NCI-H2081 treated with DMSO at 0.1 percent for 48 hours (cell line): Measurements from ENCODE around the gene PPP2R2C.

Source experiments
- DNase-seq: peaks from one replicate; lab custom pipeline; 2025; lab: John Stamatoyannopoulos, UW

The PPP2R2C gene

DNA sequence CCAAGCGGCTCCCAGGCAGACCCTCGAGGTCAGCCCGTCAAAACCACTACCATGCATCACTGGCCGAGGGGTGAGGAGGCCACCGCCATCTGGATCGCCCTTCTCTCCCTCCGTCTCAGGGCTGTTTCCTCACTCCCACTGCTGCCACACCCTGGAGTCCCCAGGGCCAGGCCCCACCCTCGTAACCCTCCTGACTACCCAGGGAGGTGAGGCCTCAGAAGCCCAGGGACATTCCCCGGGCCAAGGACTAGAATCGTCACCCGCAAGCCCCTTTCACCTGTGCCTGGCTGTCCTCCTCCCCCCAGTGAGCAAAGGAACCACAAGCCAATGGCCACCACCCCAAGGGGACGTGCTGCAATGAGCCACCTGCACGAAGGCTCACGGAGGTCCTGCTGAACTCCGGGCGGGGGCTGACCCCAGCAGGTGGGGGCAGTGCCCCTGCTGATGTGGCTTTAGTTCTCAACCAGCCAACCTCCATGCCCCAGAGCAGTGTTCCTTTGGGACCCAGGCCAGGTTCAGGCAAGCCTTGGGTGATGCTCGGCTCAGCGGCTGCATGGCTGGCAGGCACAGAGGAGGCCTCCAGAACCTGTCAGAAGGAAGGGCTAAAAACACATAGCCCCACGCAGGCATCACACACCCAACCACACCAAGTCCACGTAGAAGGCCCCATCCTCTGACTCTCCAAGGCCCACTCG is 23.8 kb downstream of the PPP2R2C start:
- no peak for DNase-seq

DNA sequence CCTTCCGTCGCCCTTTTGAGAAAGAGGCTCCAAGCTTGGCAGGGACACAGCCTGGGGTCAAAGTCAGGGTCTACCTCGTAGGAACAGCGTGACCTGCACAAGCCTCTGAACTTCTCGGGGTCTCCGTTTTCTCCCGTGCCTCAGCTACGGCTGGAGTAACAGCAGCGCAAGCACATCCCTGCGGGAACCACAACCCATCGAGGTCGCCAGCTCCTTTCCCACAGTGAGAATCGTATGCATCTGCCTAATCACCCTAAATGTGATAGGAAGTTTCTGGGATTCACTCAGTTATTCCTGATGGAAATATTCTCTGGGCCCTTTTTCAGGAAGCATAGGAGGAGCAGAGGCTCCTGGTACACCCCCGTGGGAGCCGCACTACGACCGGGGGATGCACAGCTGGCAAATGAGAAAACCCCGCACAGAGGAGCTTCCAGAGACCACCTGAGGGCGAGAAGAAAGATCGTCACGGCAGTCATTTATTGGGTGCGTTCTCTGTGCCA is 24.7 kb downstream of the PPP2R2C start:
- DNase-seq = no peak

DNA sequence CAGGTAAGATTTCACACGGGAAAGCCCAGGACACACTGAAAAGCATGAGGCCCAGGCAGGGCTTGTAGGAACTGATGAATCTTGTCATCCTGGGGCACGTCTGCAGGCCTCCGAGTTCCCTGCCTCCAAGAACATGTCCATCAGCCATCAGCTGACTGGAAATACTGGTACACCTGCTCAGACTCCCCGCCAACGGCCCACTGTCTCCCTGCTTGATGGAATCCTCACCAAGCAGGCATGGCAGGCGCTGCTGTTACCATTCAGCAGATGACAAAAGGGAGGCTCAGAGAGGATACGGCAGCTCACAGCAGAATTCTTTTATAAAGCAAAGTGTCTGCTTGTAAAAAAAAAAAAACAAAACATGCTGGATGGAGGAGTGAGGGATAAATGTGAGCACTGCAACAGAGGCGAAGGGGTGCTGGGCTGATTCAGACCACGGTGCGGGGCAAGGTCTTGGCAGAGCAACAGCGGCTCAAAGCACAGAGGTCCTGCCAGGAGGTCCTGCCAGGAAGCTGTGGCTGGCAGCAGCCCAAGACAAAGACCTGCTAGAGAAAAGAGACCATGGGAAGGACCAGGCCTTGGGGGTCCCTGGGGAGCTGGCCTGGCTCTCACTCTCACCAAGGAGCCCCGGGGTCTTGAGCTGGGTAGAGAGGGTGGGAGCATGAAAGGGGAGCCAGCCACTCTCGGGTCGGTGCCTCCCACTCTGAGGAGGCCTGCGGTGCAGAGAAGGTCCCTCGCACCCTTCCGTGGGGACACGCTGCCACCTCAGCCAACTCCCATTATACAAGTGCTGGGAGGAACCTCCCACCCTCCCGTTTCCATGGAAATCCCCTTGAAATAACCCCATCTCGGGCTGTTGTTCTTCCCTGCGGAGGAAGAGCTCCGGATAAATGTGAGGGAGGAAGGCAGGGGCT is 25.6 kb downstream of the PPP2R2C start:
- DNase-seq = no peak

DNA sequence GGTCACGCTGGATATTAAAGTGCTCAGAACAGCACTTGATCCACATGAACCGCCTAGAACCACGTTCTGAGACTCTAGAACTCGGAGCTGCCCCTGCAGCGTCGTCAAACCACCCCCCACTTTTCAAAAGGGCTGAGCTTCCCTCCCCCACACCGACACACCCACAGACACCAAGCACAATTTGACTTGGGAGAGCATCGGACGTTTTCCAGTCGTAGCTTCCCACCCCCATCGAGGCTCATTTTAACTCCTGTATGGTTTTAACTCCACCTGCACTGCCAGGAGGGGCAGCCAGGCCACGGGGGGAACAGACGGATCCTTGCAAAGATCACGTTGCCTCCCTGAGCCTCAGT is 26.3 kb downstream of the PPP2R2C start:
- DNase-seq = no peak

DNA sequence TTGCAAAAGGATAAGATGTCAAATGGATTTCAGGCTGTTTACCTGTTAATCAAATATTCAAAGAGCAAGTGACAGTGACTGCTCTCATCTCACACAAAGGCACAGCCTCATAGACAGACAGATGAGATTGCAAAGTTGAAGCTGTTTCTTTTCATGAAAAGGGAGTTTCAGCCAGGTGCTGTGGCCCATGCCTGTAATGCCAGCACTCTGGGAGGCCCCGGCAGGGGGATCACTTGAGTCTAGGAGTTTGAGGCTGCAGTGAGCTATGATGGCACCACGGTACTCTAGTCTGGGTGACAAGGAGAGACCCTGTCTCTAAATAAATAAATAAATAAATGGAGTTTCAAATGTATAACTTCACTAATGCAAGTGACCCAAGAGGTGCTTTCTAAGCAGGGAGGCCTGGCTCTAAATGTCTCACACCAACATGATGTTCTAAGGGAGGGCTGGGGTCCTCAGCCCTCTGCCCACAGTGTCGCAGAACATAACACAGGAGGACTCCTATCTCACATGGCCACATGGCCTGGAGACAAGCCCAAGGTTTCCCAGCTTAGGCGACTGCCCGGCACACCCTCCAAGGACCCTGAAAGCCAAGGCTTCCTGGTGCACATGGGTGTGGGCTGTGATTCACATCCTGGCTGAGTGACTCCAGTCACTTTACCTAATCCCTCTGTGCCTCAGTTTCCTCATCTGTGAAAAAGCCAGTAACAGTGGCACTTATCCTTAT is 26.8 kb downstream of the PPP2R2C start:
- no peak for DNase-seq

DNA sequence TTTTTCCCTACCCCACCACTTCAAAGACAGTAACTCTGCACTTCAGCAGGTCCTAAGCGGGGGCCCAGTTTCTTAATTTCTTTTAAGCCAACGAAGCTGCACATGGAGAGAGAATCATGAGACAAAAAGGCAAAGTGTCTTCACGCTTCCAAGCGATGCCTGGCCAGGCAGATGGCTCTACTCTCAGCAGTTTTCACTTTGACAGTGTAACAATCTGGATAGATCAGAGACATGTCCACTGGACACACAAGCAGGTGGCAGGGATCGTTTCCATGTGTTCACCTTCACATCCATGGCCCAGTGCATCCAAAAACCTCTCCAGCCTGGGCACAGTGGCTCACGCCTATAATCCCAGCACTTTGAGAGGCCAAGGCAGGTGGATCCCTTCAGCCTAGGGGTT is 27.8 kb downstream of the PPP2R2C start:
- no peak for DNase-seq

DNA sequence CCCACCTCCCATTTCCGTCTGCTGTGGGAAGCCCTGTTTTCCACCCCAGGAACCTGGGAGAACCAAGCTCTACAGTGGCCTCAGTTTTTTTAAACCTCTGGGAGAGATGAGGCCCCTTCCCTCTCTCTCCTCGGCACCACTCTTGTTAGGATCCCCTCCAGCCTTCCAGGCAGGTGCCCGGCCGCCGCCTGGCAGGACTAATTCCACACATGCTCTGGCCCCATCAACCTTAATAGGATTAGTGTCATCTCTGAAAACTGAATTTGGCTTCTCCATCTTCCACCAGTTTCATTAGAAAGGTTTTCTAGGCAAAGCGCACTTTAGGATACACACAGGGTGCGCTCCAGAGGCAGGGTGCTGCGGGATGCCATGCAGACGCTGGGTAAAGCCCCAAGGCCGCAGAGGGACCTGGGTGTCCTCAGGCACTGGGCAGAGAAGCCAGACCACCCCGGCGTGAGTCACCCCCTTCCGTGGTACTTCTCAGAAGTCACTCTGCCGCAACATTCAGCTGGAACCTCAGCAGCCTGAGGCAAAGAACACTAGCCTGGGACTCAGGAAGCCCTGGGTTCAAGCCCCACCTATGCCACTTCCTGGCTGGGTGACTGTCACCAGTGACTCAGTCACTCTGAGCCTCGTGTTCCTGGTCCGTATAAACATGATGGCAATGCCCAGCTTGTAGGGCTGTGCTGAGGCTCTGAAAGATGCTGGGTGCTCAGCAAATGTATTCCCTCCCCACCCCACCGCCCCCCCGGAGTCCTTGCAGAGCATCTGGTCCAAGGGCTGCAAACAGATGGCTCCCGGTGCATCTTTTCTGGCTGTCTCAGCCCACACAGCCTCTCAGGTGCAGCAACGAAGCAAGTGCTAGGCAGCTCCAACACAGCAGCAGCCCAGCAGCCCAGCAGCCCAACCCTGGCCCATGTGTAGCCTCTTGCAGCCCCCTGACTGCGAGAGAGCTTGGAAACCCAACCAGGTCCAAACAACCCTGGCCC is 29.1 kb downstream of the PPP2R2C start:
- DNase-seq = no peak

DNA sequence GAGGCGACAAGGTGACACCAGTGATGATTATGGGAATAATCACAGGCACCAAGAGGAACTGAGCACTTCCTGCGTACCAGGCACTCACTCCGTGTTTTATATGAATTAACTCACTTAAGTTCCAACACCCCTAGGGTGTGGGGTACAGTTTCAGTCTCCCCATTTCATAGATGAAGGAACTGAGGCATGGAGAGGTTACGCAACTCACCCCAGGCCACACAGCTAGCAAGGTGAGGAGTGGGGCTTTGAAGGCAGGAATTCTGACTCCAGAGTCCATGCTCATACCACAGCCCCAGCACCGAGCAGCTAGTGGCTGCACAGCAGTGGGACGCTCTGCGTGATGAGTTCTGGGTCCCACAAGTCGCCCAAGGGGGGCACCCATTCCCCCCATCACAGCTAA is 29.9 kb downstream of the PPP2R2C start:
- DNase-seq = no peak

DNA sequence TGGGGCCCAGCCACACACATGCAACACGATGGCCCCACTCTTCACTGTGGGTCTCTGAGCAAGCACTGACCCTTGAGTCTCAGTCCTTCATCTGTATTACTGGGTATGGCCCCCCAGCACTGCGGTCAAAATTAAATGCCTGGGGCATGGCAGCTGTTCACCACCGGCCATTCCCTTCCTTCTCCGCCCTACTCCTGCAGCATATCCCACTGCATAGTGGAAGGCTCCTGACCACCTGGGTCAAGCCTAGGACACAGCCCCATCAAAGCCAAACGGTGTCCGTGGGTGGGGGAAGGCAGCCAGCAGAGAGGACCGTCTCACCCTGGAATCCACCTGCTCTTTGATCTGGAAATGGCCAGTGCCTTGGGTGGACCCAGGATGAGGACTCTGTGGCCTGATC is 30.7 kb downstream of the PPP2R2C start:
- no peak for DNase-seq

DNA sequence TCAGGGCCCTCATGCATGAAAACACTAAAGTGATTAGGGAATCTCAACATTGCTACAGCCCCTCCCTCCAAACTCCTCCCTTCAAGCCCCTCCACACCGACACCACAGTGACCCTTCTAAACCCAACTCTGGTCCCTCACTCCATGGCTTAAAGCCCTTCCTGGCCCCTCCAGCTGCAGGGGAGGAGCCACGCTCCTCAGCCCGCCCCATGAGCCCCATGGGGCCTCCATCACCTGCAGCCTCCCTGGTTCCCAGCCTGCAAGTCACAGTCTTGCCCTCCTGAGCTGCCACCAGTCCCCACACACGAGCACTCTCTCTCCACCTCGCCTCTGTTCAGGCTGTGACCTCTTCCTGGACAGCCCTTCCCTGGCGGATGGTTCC is 31.2 kb downstream of the PPP2R2C start:
- no peak for DNase-seq

DNA sequence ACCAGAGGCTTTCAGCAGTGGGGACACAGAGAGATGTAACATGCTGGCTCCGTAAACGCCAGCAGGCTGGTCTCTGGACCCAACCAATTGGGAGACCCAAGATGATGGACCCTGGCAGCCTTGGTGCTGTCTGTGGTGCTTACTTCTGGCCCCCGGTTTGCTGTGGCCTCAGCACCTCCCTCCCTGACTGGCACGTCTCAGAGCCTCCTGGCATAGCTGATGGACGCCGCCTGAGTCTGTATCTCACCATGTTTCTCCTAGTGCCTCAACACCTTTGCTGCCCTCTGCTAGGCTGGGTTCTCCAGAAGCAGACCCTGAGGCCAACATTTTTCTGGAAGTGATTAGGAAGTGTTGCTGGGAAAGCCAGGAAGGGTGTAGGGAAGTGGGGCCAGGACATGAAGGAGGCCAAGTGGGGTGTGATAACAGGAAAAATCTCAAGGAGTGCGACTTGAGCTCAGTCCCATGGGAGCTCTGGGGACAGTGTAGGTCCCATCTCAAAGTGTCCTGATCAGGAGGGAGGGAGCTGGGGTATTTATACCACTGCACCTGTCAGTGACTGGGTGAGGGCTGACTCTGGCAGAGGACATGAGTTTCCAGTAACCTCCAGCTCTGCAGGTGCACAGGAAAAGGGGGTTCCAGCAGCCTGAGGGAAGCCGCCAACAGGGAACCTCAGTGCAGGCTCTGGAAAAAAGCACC is 31.8 kb downstream of the PPP2R2C start:
- DNase-seq = no peak

DNA sequence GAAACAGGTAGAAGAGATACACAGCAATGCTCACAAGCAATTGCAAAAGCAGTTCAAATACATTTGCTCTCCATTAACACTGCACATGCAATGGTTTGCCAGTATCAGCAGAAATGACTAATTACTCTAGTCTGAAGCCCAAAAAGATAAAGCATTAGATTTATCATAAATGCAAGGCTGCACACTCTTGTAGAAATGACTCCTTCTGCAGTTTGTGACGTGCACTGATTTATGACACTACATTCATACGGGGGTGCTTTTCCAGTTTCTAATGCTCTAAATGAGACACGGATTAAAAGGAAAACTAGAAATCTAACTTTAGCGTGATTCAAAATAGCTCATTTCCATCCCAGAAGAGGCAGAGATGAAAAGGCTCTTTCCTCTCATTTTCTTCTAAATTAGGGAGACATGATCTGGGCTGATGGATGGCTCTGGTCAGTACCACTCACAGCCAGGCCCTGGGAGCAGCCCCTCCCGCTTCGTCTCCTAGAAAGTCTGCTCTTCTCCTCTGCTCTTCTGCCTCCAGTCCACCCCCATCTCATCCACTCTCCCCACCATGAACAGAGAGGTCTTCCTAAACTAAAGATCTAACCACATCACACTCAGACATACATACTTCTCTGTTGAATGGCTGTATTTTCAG is 33.2 kb downstream of the PPP2R2C start:
- no peak for DNase-seq

DNA sequence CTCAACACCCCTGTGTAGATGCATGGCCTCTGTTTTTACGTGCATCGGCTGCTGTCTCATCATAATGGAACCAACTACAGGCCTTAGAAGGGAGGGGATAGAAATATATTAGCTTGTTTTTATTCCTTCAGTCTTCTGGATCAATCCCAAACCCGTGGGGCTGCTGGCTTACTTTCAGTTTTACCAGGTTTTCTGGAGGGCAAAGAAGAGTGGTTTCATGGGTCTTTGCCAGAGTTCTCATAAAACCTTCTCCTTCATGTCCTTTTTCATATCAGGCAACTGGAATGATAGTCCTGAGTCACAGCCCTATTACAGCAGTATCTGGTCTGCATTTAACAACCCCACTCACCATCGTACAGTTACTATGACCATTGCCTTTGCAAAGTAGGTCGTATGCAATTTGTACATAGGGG is 34.6 kb downstream of the PPP2R2C start:
- DNase-seq = no peak

DNA sequence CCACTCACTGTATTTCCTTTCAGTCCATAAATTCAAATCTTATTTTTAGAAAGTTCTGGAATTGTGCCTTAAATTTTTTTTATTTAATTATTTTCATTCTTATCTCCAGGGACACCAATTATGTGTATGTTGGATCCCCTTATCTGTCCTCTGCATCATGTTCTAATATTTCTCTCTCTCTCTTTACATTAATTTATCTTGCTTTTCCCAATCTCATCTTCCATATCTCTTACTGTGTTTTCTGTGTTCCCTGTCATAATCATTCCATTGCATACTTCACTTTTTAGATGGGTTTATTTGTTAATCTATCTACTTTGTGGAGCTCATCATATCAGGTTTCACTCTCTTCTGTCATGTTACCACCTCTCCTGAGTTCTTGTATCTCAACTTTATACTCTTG is 37.4 kb downstream of the PPP2R2C start:
- no peak for DNase-seq

DNA sequence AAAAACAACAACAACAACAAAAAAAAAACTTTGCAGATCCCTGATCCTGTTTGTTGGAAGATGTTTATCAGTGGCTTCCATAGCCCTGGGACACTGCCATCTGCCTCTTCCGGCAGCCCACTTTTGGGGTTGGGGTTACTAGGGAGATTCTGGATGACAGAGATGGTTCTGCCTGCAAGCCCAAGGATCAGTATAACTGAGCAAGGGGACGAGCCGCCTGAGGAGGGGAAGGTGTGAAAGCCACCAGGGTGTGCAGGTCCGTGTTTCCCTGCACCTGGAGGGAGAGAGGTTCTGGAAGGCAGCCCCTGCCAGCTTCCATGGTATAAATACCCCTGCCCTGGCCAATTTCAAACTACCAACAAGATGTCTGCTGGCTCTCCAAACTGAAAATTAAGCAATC is 41.5 kb downstream of the PPP2R2C start:
- DNase-seq = no peak

DNA sequence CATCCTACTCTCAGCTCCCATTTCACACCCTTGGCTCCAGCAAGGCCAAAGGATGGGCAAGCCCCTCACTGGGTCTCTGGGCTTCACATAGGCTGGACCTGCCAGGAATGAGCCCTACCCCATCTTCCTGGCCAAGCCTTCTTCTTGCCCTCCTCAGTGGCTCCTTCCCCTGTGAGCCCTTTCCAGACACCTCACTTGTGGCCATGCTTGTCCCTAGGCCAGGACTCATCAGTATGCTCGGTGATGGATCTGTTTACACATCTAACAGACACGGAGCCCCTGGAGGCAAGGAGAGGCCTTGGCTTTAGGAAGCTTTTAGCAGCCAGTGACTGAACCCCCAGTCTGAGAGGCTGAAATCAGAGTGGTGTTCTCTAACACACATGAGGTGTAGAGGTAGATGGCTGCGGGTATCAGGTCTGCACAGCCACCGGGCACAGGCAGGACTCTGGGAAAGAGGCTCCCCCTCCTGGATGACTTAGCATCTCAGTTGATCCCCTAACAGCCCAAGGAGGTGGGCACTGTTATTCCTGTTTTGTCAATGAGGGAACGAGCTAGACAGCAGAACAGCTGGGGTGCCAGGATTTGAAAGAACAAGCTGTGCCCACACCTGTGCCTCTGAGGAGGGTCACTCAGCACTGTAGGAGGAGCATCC is 44.8 kb downstream of the PPP2R2C start:
- DNase-seq = no peak

DNA sequence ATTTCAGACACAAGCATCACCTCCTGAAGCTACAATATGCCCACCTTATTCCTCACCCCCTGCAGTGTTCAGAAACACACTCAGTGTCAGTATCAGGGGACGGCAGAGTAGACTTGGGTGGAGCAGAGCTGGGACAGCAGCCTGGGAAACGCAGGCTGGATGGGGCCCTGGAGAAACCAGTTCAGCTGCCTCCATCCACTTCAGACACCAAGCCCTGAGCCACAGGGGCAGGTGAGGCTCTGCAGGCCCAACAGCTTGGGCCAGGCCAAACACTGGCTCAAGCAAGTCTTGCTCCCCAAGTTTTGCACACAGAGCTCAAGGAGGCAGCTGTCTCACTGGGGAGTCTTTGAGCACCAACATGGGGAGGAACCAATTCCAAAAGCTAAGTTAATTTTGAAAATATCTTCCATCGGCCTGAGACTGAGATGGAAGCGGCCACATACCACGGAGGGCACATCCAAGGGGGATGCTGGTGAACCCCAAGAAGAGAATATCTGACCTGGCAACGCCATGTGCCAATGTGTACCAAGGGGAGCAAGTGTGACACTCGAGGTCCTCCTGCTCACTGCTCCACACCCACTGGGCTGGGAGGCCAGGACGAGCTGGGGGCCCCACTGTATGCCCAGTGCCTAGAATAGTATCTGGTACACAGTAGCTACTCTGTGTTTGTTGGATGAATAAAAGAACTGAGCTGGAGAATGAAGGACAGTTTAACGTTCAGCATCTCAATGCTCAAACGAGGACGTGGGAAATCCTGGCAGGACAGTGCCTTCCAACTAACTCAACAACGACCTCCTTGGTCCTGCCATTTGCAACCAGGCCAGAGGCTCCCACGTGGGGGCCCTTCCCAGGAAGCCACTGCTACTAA is 45.6 kb downstream of the PPP2R2C start:
- DNase-seq = no peak

DNA sequence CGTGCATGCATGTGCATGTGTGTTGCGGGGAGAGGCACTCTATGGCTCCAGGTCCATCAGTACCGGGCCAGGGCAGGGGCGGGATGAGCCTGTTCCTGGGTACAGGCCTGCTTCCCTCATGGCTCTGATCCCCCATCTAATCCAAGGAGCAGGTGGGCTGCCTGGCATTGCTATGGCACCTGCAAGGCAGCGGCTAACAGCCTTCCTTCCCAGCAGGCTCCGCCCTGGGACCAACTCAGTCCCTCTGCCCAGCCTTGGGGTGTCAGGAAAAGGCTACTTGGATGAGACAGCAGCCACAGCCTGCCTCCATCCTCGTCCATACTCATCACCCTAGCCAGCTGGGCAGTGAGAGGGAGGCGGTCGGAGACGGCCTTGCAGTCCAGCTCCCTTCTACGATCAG is 46.5 kb downstream of the PPP2R2C start:
- no peak for DNase-seq

DNA sequence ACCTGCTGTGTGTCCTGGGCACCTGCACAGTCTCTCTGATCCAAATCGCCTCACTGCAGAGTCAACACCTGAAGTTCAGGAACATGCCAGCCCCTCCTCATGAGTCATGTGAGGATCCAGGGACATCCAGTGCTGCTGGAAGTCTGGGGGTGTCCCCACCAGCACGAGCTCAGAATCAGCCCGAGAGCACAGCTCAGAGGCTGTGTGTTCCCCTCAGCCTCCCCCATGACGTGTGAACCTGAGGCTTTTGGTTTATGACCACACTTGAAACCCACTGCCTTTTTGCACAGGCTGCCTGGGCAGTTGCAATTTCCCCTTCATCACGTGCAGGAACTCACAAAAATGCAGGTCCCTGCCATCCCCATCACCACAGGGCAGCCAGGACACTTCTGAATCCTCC is 47.1 kb downstream of the PPP2R2C start:
- no peak for DNase-seq
